ENCODE measurements around the gene OPHN1.

The OPHN1 gene

GRCh38 chrX:68433155-68433980 lies at the start of gene OPHN1:
TSS of gene OPHN1 (minus strand) at chrX:68433495. CDS start at chrX:68433020, 475 bp downstream.
- DNase-seq (ENCODE audit: low read depth in 2 of 2), result no peak

- no peak for DNase-seq (ENCODE audit: low read depth in 2 of 2)
Observed at GRCh38 chrX:68480969-68481368, 47.7 kb upstream of the OPHN1 start.

GRCh38 chrX:68464796-68465195 lies 31.5 kb upstream of the OPHN1 start:
- DNase-seq (ENCODE audit: low read depth in 2 of 2), result no peak

- no peak for DNase-seq (ENCODE audit: low read depth in 2 of 2)
Observed at GRCh38 chrX:68463880-68464279, 30.6 kb upstream of the OPHN1 start.

GRCh38 chrX:68462653-68463052 lies 29.4 kb upstream of the OPHN1 start:
- no peak for DNase-seq (ENCODE audit: low read depth in 2 of 2)

GRCh38 chrX:68462197-68462596 lies 28.9 kb upstream of the OPHN1 start:
- no peak for DNase-seq (ENCODE audit: low read depth in 2 of 2)

- DNase-seq (ENCODE audit: low read depth in 2 of 2), result no peak
Observed at GRCh38 chrX:68461576-68461975, 28.3 kb upstream of the OPHN1 start.

GRCh38 chrX:68461093-68461492 lies 27.8 kb upstream of the OPHN1 start:
- DNase-seq (ENCODE audit: low read depth in 2 of 2), result no peak

GRCh38 chrX:68455151-68455510 lies 21.8 kb upstream of the OPHN1 start:
- no peak for DNase-seq (ENCODE audit: low read depth in 2 of 2)

GRCh38 chrX:68454476-68455150 lies 21.3 kb upstream of the OPHN1 start:
- no peak for DNase-seq (ENCODE audit: low read depth in 2 of 2)

GRCh38 chrX:68451720-68452119 lies 18.4 kb upstream of the OPHN1 start:
- no peak for DNase-seq (ENCODE audit: low read depth in 2 of 2)

- no peak for DNase-seq (ENCODE audit: low read depth in 2 of 2)
Observed at GRCh38 chrX:68443155-68443868, 10.0 kb upstream of the OPHN1 start.

GRCh38 chrX:68440940-68441339 lies 7.6 kb upstream of the OPHN1 start:
- no peak for DNase-seq (ENCODE audit: low read depth in 2 of 2)

GRCh38 chrX:68440442-68440841 lies 7.1 kb upstream of the OPHN1 start:
- DNase-seq (ENCODE audit: low read depth in 2 of 2), result no peak

- DNase-seq (ENCODE audit: low read depth in 2 of 2), result no peak
Observed at GRCh38 chrX:68439341-68439740, 6.0 kb upstream of the OPHN1 start.

GRCh38 chrX:68438575-68438974 lies 5.3 kb upstream of the OPHN1 start:
- no peak for DNase-seq (ENCODE audit: low read depth in 2 of 2)

- DNase-seq (ENCODE audit: low read depth in 2 of 2), result no peak
Observed at GRCh38 chrX:68433981-68434299, 645 bp upstream of the OPHN1 start.

GRCh38 chrX:68432648-68433047 lies 647 bp downstream of the OPHN1 start:
- no peak for DNase-seq (ENCODE audit: low read depth in 2 of 2)

GRCh38 chrX:68431836-68432235 lies 1.5 kb downstream of the OPHN1 start:
- DNase-seq (ENCODE audit: low read depth in 2 of 2), result no peak

GRCh38 chrX:68429216-68429615 lies 4.1 kb downstream of the OPHN1 start:
- DNase-seq (ENCODE audit: low read depth in 2 of 2), result no peak

- DNase-seq (ENCODE audit: low read depth in 2 of 2), result no peak
Observed at GRCh38 chrX:68428431-68428830, 4.9 kb downstream of the OPHN1 start.

- DNase-seq (ENCODE audit: low read depth in 2 of 2), result no peak
Observed at GRCh38 chrX:68424719-68425118, 8.6 kb downstream of the OPHN1 start.

- no peak for DNase-seq (ENCODE audit: low read depth in 2 of 2)
Observed at GRCh38 chrX:68422478-68422877, 10.8 kb downstream of the OPHN1 start.

Measured in stimulated activated CD8-positive, alpha-beta memory T cell treated with anti-CD3 and anti-CD28 coated beads, Interleukin-7, amount 100 ng/mL, for 4 hours (primary cell).